ENCODE results near the gene CST8.

The CST8 gene

GRCh38 chr20:23537030-23537429 is 46.1 kb downstream of the CST8 start:
- Histone ChIP-seq H3K4me3 (ENCODE audit: low read depth, low read length) (no peak overlapping the region), H3K9me3 (ENCODE audit: control insufficient read depth, insufficient read depth, low read depth, low read length) (no peaks in the 10 kb centered on the region), H3K36me3 (ENCODE audit: control insufficient read depth in 2 of 2, insufficient read depth in 1 of 2, low read length in 2 of 2) (no peaks in the 10 kb centered on the region), H3K4me1 (ENCODE audit: control insufficient read depth, insufficient read depth, low read length) (no peaks in the 10 kb centered on the region), H3K27ac (ENCODE audit: extremely low read depth, low read depth, low read length) (no peak overlapping the region)
- CTCF ChIA-PET, result no interaction called here
- TF ChIP-seq ZNF677 (tag by site-specific recombination; IDR thresholded peaks at IDR 0.05) (no peak), ZNF202 (tag by site-specific recombination; IDR thresholded peaks at IDR 0.05; ENCODE audit: borderline replicate concordance) (no peak), ZNF510 (tag by site-specific recombination; IDR thresholded peaks at IDR 0.05; ENCODE audit: insufficient replicate concordance) (no peak)
- POLR2A ChIA-PET, result no interaction called here

DNA sequence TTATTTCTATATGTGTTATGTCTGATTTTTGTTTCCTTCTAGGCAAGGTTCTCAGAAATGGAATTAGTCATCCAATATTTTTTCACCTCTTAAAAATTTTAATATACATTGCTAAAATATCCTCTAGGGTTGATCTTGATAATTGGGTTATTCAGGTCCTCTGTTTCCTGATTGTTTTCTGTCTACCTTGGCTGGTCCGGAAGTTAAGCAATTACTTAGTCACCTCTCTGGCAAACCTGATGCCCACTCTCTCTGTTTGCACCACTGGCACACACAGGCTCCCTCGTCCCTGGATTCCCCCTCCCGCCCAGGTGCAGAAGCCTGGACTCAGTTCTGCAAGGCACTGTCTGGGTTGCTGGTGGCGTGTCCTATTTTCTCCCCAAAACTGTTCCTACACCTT is 49.7 kb downstream of the CST8 start:
- no peaks in the 10 kb centered on the region for H3K4me1 ChIP-seq (ENCODE audit: control insufficient read depth, insufficient read depth, low read length)
- no peak for TF ChIP-seq ZNF423 (tag by site-specific recombination; IDR thresholded peaks at IDR 0.05)
- H3K36me3 ChIP-seq (ENCODE audit: control insufficient read depth in 2 of 2, insufficient read depth in 1 of 2, low read length in 2 of 2), result no peaks in the 10 kb centered on the region
- CTCF ChIA-PET, result interaction anchor here (0.6 kb wide), 1 partner anchor 9 kb away, joined by 4 read pairs; no protein-coding TSS in a partner anchor
- H3K27ac ChIP-seq (ENCODE audit: extremely low read depth, low read depth, low read length), result no peak overlapping the region
- no peak overlapping the region for H3K4me3 ChIP-seq (ENCODE audit: low read depth, low read length)
- POLR2A ChIA-PET, result no interaction called here
- no peaks in the 10 kb centered on the region for H3K9me3 ChIP-seq (ENCODE audit: control insufficient read depth, insufficient read depth, low read depth, low read length)

- Histone ChIP-seq H3K36me3 (ENCODE audit: control insufficient read depth in 2 of 2, insufficient read depth in 1 of 2, low read length in 2 of 2) (no peaks in the 10 kb centered on the region), H3K27ac (ENCODE audit: extremely low read depth, low read depth, low read length) (no peak overlapping the region), H3K4me3 (ENCODE audit: low read depth, low read length) (no peak overlapping the region), H3K4me1 (ENCODE audit: control insufficient read depth, insufficient read depth, low read length) (no peaks in the 10 kb centered on the region), H3K9me3 (ENCODE audit: control insufficient read depth, insufficient read depth, low read depth, low read length) (no peaks in the 10 kb centered on the region)
- TF ChIP-seq ZIC2 (tag by site-specific recombination; IDR thresholded peaks at IDR 0.05) (peak; percentile 87), ZNF2 (tag by site-specific recombination; IDR thresholded peaks at IDR 0.05) (no peak), GLIS1 (tag by site-specific recombination; IDR thresholded peaks at IDR 0.05) (peak; percentile 39; the same call in 1 of the 2 replicates), ZNF112 (tag by site-specific recombination; IDR thresholded peaks at IDR 0.05) (no peak), SP2 (tag by site-specific recombination; IDR thresholded peaks at IDR 0.05) (no peak)
- CTCF ChIA-PET, result interaction anchor here (0.6 kb wide), 1 partner anchor 10 kb away, joined by 4 read pairs; no protein-coding TSS in a partner anchor
- POLR2A ChIA-PET, result no interaction called here
These were observed 50.4 kb downstream of the CST8 start for GRCh38 chr20:23541330-23541729.

GRCh38 chr20:23541776-23542175 is 50.9 kb downstream of the CST8 start:
- CTCF ChIA-PET, result no interaction called here
- Histone ChIP-seq H3K9me3 (ENCODE audit: control insufficient read depth, insufficient read depth, low read depth, low read length) (no peaks in the 10 kb centered on the region), H3K36me3 (ENCODE audit: control insufficient read depth in 2 of 2, insufficient read depth in 1 of 2, low read length in 2 of 2) (no peaks in the 10 kb centered on the region), H3K4me1 (ENCODE audit: control insufficient read depth, insufficient read depth, low read length) (no peaks in the 10 kb centered on the region), H3K4me3 (ENCODE audit: low read depth, low read length) (no peak overlapping the region), H3K27ac (ENCODE audit: extremely low read depth, low read depth, low read length) (no peak overlapping the region)
- POLR2A ChIA-PET, result no interaction called here
- TF ChIP-seq, protein P1, sequence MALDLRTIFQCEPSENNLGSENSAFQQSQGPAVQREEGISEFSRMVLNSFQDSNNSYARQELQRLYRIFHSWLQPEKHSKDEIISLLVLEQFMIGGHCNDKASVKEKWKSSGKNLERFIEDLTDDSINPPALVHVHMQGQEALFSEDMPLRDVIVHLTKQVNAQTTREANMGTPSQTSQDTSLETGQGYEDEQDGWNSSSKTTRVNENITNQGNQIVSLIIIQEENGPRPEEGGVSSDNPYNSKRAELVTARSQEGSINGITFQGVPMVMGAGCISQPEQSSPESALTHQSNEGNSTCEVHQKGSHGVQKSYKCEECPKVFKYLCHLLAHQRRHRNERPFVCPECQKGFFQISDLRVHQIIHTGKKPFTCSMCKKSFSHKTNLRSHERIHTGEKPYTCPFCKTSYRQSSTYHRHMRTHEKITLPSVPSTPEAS (tag by site-specific recombination; IDR thresholded peaks at IDR 0.05), result no peak
- TF ChIP-seq REST (tag by site-specific recombination; IDR thresholded peaks at IDR 0.05) (no peak), ZNF768 (tag by site-specific recombination; IDR thresholded peaks at IDR 0.05) (no peak), GLIS1 (tag by site-specific recombination; IDR thresholded peaks at IDR 0.05) (no peak), ZNF521 (tag by site-specific recombination; IDR thresholded peaks at IDR 0.05) (no peak), ZIC2 (tag by site-specific recombination; IDR thresholded peaks at IDR 0.05) (no peak), GLIS2 (tag by site-specific recombination; IDR thresholded peaks at IDR 0.05) (no peak), ZBTB20 (tag by site-specific recombination; IDR thresholded peaks at IDR 0.05) (no peak), ZNF558 (tag by site-specific recombination; IDR thresholded peaks at IDR 0.05) (no peak), GFI1B (tag by site-specific recombination; IDR thresholded peaks at IDR 0.05) (no peak), ZNF701 (tag by site-specific recombination; IDR thresholded peaks at IDR 0.05) (no peak), ZNF654 (tag by site-specific recombination; IDR thresholded peaks at IDR 0.05; ENCODE audit: low read depth) (no peak), ZBTB48 (tag by site-specific recombination; IDR thresholded peaks at IDR 0.05) (no peak), ZNF596 (tag by site-specific recombination; IDR thresholded peaks at IDR 0.05) (no peak)
- TF ChIP-seq, protein P2, sequence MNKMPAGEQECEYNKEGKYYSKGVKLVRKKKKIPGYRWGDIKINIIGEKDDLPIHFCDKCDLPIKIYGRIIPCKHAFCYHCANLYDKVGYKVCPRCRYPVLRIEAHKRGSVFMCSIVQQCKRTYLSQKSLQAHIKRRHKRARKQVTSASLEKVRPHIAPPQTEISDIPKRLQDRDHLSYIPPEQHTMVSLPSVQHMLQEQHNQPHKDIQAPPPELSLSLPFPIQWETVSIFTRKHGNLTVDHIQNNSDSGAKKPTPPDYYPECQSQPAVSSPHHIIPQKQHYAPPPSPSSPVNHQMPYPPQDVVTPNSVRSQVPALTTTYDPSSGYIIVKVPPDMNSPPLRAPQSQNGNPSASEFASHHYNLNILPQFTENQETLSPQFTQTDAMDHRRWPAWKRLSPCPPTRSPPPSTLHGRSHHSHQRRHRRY (tag by site-specific recombination; IDR thresholded peaks at IDR 0.05), result no peak
- TF ChIP-seq, protein P3, sequence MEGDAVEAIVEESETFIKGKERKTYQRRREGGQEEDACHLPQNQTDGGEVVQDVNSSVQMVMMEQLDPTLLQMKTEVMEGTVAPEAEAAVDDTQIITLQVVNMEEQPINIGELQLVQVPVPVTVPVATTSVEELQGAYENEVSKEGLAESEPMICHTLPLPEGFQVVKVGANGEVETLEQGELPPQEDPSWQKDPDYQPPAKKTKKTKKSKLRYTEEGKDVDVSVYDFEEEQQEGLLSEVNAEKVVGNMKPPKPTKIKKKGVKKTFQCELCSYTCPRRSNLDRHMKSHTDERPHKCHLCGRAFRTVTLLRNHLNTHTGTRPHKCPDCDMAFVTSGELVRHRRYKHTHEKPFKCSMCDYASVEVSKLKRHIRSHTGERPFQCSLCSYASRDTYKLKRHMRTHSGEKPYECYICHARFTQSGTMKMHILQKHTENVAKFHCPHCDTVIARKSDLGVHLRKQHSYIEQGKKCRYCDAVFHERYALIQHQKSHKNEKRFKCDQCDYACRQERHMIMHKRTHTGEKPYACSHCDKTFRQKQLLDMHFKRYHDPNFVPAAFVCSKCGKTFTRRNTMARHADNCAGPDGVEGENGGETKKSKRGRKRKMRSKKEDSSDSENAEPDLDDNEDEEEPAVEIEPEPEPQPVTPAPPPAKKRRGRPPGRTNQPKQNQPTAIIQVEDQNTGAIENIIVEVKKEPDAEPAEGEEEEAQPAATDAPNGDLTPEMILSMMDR (tag by site-specific recombination; IDR thresholded peaks at IDR 0.05), result no peak

Measured in HEK293 (cell line).